Astrocyte (in vitro differentiated cells and primary cell): ENCODE data around the gene FAM3A. TPM values are rescaled to one million over a fixed set of nuclear protein-coding genes. Genes with fewer than 3 reads are reported as not detected.

Source experiments
- DNase-seq: peaks from one replicate; pipeline ENCODE4 v3.0.0-alpha.2; 2010; ENCODE audit warnings: low read depth
- FAIRE-seq: peaks from 2 replicates; lab custom pipeline; 2011; peaks lifted over from hg19 to GRCh38; lab: Jason Lieb, UNC
- H2AFZ ChIP-seq: 2 replicates; pipeline ENCODE4 v1.6.0; 2012; ENCODE audit warnings: low read depth, low read length, inconsistent platforms
- H3K27ac ChIP-seq: 2 replicates; pipeline ENCODE4 v1.5.1; 2011; ENCODE audit warnings: low read depth, low read length, inconsistent platforms
- H3K27me3 ChIP-seq: 2 replicates; pipeline ENCODE4 v1.6.0; 2011; ENCODE audit warnings: low read length, inconsistent platforms; ENCODE audit not compliant: insufficient read depth
- H3K36me3 ChIP-seq: 2 replicates; pipeline ENCODE4 v1.5.1; 2011; ENCODE audit warnings: low read length, inconsistent platforms; ENCODE audit not compliant: insufficient read depth
- H3K4me1 ChIP-seq: 2 replicates; pipeline ENCODE4 v1.5.1; 2011; ENCODE audit warnings: low read length, inconsistent platforms; ENCODE audit not compliant: insufficient read depth
- H3K4me2 ChIP-seq: 2 replicates; pipeline ENCODE4 v1.6.0; 2012; ENCODE audit warnings: low read length, inconsistent platforms
- H3K4me3 ChIP-seq: 2 replicates; pipeline ENCODE4 v1.5.1; 2011; ENCODE audit warnings: low read depth, mild to moderate bottlenecking, low read length, inconsistent platforms; ENCODE audit not compliant: insufficient read depth
- H3K79me2 ChIP-seq: 2 replicates; pipeline ENCODE4 v1.6.0; 2012; ENCODE audit warnings: mild to moderate bottlenecking, low read length, inconsistent platforms; ENCODE audit not compliant: insufficient read depth
- H3K9ac ChIP-seq: 2 replicates; pipeline ENCODE4 v1.6.0; 2012; ENCODE audit warnings: mild to moderate bottlenecking, low read length, inconsistent platforms
- H3K9me3 ChIP-seq: 2 replicates; pipeline ENCODE4 v1.5.1; 2012; ENCODE audit warnings: low read depth, mild to moderate bottlenecking, low read length, inconsistent platforms; ENCODE audit not compliant: insufficient read depth
- H4K20me1 ChIP-seq: 2 replicates; pipeline ENCODE4 v1.6.0; 2012; ENCODE audit warnings: low read length, inconsistent platforms; ENCODE audit not compliant: insufficient read depth
- H3K27ac Mint-ChIP-seq: one replicate; pipeline ENCODE4 v1.8.0; 2021; ENCODE audit warnings: mild to moderate bottlenecking, mixed read lengths; ENCODE audit not compliant: unreplicated experiment
- H3K27me3 Mint-ChIP-seq: one replicate; pipeline ENCODE4 v1.8.0; 2021; ENCODE audit warnings: low read depth, mixed read lengths; ENCODE audit not compliant: unreplicated experiment
- H3K36me3 Mint-ChIP-seq: one replicate; pipeline ENCODE4 v1.8.0; 2021; ENCODE audit warnings: low read depth, mixed read lengths; ENCODE audit not compliant: unreplicated experiment
- H3K4me1 Mint-ChIP-seq: one replicate; pipeline ENCODE4 v1.8.0; 2021; ENCODE audit warnings: low read depth, mixed read lengths; ENCODE audit not compliant: unreplicated experiment
- H3K4me3 Mint-ChIP-seq: one replicate; pipeline ENCODE4 v1.8.0; 2021; ENCODE audit warnings: mild to moderate bottlenecking, moderate library complexity, mixed read lengths; ENCODE audit not compliant: unreplicated experiment
- H3K9me3 Mint-ChIP-seq: one replicate; pipeline ENCODE4 v1.8.0; 2021; ENCODE audit warnings: mild to moderate bottlenecking, mixed read lengths; ENCODE audit not compliant: unreplicated experiment
- CTCF ChIP-seq: IDR thresholded peaks from 2 replicates; pipeline ENCODE4 v1.5.1; 2011; ENCODE audit warnings: low read depth, mild to moderate bottlenecking, inconsistent platforms, low read length, moderate library complexity; ENCODE audit not compliant: insufficient read depth
- EZH2 ChIP-seq: IDR thresholded peaks from 2 replicates; pipeline ENCODE4 v1.6.1; 2012; ENCODE audit warnings: mild to moderate bottlenecking, low read length, inconsistent platforms; ENCODE audit not compliant: insufficient read depth
- total RNA-seq: library from RNA; stranded (reverse); gene quantifications from 2 replicates; pipeline ENCODE4 v1.2.1, GENCODE V29; 2021

FAM3A gene
- total RNA-seq, 1 donor from 2014 or later: 20.9 TPM

GRCh38 chrX:154539077-154539476 is 23.0 kb upstream of the FAM3A start:
- Mint-ChIP-seq H3K9me3 (no peaks in the 10 kb centered on the region), H3K4me3 (no peak overlapping the region), H3K36me3 (peaks cover 3% of the 10 kb centered on the region), H3K27me3 (no peaks in the 10 kb centered on the region), H3K27ac (no peak overlapping the region), H3K4me1 (no peaks in the 10 kb centered on the region)
- H2AFZ ChIP-seq: no peak overlapping the region
- no peaks in the 10 kb centered on the region for H3K36me3 ChIP-seq
- no peak overlapping the region for H3K4me2 ChIP-seq
- no peaks in the 10 kb centered on the region for H3K27me3 ChIP-seq
- no peak for FAIRE-seq
- peaks cover 28% of the 10 kb centered on the region for H3K4me1 ChIP-seq
- no peak for DNase-seq
- H3K9ac ChIP-seq: no peak overlapping the region
- no peak overlapping the region for H3K4me3 ChIP-seq
- H3K27ac ChIP-seq: no peak overlapping the region
- H3K79me2 ChIP-seq: peaks cover 10% of the 10 kb centered on the region
- no peaks in the 10 kb centered on the region for H3K9me3 ChIP-seq
- H4K20me1 ChIP-seq: peaks cover 8% of the 10 kb centered on the region
- TF ChIP-seq EZH2 (no peak), CTCF (no peak)

- H3K27ac ChIP-seq: no peak overlapping the region
- TF ChIP-seq EZH2 (no peak), CTCF (no peak)
- Mint-ChIP-seq H3K4me1 (peaks cover 1% of the 10 kb centered on the region), H3K27me3 (no peaks in the 10 kb centered on the region), H3K4me3 (no peak overlapping the region), H3K36me3 (peaks cover 3% of the 10 kb centered on the region), H3K27ac (no peak overlapping the region), H3K9me3 (no peaks in the 10 kb centered on the region)
- H3K4me1 ChIP-seq: peaks cover 10% of the 10 kb centered on the region
- H3K9ac ChIP-seq: no peak overlapping the region
- DNase-seq (no peak), FAIRE-seq (no peak)
- H2AFZ ChIP-seq: no peak overlapping the region
- H3K9me3 ChIP-seq: no peaks in the 10 kb centered on the region
- H3K4me3 ChIP-seq: no peak overlapping the region
- H3K27me3 ChIP-seq: no peaks in the 10 kb centered on the region
- H3K36me3 ChIP-seq: no peaks in the 10 kb centered on the region
- H3K79me2 ChIP-seq: peaks cover 10% of the 10 kb centered on the region
- peaks cover 8% of the 10 kb centered on the region for H4K20me1 ChIP-seq
- no peak overlapping the region for H3K4me2 ChIP-seq
Measured at GRCh38 chrX:154535892-154536291, 19.9 kb upstream of the FAM3A start.

GRCh38 chrX:154534526-154535322 is 18.7 kb upstream of the FAM3A start:
- no peak overlapping the region for H3K4me2 ChIP-seq
- Mint-ChIP-seq H3K4me3 (no peak overlapping the region), H3K4me1 (peaks cover 2% of the 10 kb centered on the region), H3K27me3 (no peaks in the 10 kb centered on the region), H3K36me3 (peaks cover 3% of the 10 kb centered on the region), H3K27ac (no peak overlapping the region), H3K9me3 (no peaks in the 10 kb centered on the region)
- no peaks in the 10 kb centered on the region for H3K36me3 ChIP-seq
- H3K4me1 ChIP-seq: peaks cover 6% of the 10 kb centered on the region
- no peak overlapping the region for H3K4me3 ChIP-seq
- H3K9ac ChIP-seq: no peak overlapping the region
- peak; percentile 23 for FAIRE-seq
- peaks cover 8% of the 10 kb centered on the region for H4K20me1 ChIP-seq
- H3K79me2 ChIP-seq: peaks cover 10% of the 10 kb centered on the region
- TF ChIP-seq EZH2 (no peak), CTCF (peak; percentile 72)
- no peaks in the 10 kb centered on the region for H3K27me3 ChIP-seq
- DNase-seq: peak; percentile 48
- no peak overlapping the region for H3K27ac ChIP-seq
- H3K9me3 ChIP-seq: no peaks in the 10 kb centered on the region
- H2AFZ ChIP-seq: no peak overlapping the region
